Uterus (tissue), 2 donors: ENCODE measurements around the gene TBCA.

Source experiments
- CTCF ChIP-seq, 4 experiments: fragments of 200-600 bp in 2 of 4; fragments of 450-650 bp in 2 of 4; sonication (generic) in 2 of 4; IDR thresholded peaks; one replicate each; pipeline ENCODE4 v1.5.1; 2016 to 2019; ENCODE audit warnings: antibody characterized with exemption in 4 of 4, mild to moderate bottlenecking in 2 of 4, moderate library complexity in 1 of 4
- POLR2A ChIP-seq, 2 donors: fragments of 450-650 bp; IDR thresholded peaks; one replicate each; pipeline ENCODE4 v1.6.1; 2016; ENCODE audit warnings: antibody characterized with exemption in 2 of 2, mild to moderate bottlenecking in 1 of 2, moderate library complexity in 1 of 2

GRCh38 chr5:77795268-77795667, 19.1 kb upstream of the TBCA start:
- TF ChIP-seq CTCF (IDR thresholded peaks at IDR 0.05) (no peak), POLR2A (IDR thresholded peaks at IDR 0.05) (no peak)
